Neural progenitor cell (in vitro differentiated cells): Measurements from ENCODE around the gene ATG16L1. TPM values are rescaled to one million over a fixed set of nuclear protein-coding genes. Genes with fewer than 3 reads are reported as not detected.

Experiments
- DNase-seq: peaks from one replicate; pipeline ENCODE4 v3.0.0-alpha.2; 2016; ENCODE audit warnings: low spot score
- H2AFZ ChIP-seq: fragments of 200-600 bp; sonication (generic); replicated peaks from 2 replicates; pipeline ENCODE4 v1.6.1; 2016; ENCODE audit warnings: antibody characterized with exemption
- H3F3A ChIP-seq: fragments of 200-600 bp; sonication (generic); 2 replicates; pipeline ENCODE4 v1.6.1; 2016; ENCODE audit warnings: antibody characterized with exemption, low read depth
- H3K27ac ChIP-seq: fragments of 200-600 bp; sonication (generic); 2 replicates; pipeline ENCODE4 v1.5.1; 2016; ENCODE audit warnings: mild to moderate bottlenecking
- H3K27me3 ChIP-seq: fragments of 200-600 bp; sonication (generic); 2 replicates; pipeline ENCODE4 v1.6.1; 2016; ENCODE audit warnings: mild to moderate bottlenecking, moderate library complexity
- H3K36me3 ChIP-seq: fragments of 200-600 bp; sonication (generic); 2 replicates; pipeline ENCODE4 v1.5.1; 2016
- H3K4me1 ChIP-seq: fragments of 200-600 bp; sonication (generic); 2 replicates; pipeline ENCODE4 v1.6.1; 2016; ENCODE audit warnings: mixed run types
- H3K4me2 ChIP-seq: fragments of 200-600 bp; sonication (generic); 2 replicates; pipeline ENCODE4 v1.6.1; 2016
- H3K4me3 ChIP-seq: fragments of 200-600 bp; sonication (generic); 2 replicates; pipeline ENCODE4 v1.5.1; 2016
- H3K79me2 ChIP-seq: fragments of 200-600 bp; sonication (generic); 2 replicates; pipeline ENCODE4 v1.6.1; 2016; ENCODE audit warnings: low read depth
- H3K9ac ChIP-seq: fragments of 200-600 bp; sonication (generic); 2 replicates; pipeline ENCODE4 v1.6.1; 2016
- H3K9me3 ChIP-seq: fragments of 200-600 bp; sonication (generic); 2 replicates; pipeline ENCODE4 v1.5.1; 2016; ENCODE audit warnings: low read depth
- H4K20me1 ChIP-seq: fragments of 200-600 bp; sonication (generic); 2 replicates; pipeline ENCODE4 v1.6.1; 2016; ENCODE audit warnings: low read depth
- H3K27ac Mint-ChIP-seq: 3 replicates; pipeline ENCODE4 v1.8.0; 2021; ENCODE audit warnings: mixed read lengths
- H3K27me3 Mint-ChIP-seq: 2 replicates; pipeline ENCODE4 v1.8.0; 2022; ENCODE audit warnings: low read depth, mild to moderate bottlenecking, inconsistent platforms, moderate library complexity, mixed read lengths; ENCODE audit not compliant: insufficient read depth
- H3K36me3 Mint-ChIP-seq: 3 replicates; pipeline ENCODE4 v1.8.0; 2021; ENCODE audit warnings: mixed read lengths
- H3K4me1 Mint-ChIP-seq: 3 replicates; pipeline ENCODE4 v1.8.0; 2021; ENCODE audit warnings: mixed read lengths
- H3K4me3 Mint-ChIP-seq: 3 replicates; pipeline ENCODE4 v1.8.0; 2021; ENCODE audit warnings: mild to moderate bottlenecking, moderate library complexity, mixed read lengths
- H3K9me3 Mint-ChIP-seq: 3 replicates; pipeline ENCODE4 v1.8.0; 2020; ENCODE audit warnings: mixed read lengths
- EZH2 ChIP-seq: fragments of 200-600 bp; sonication (generic); IDR thresholded peaks from 2 replicates; pipeline ENCODE4 v1.6.1; 2017; ENCODE audit warnings: antibody characterized with exemption, mild to moderate bottlenecking, moderate library complexity
- EZH2phosphoT487 ChIP-seq: fragments of 200-600 bp; sonication (generic); IDR thresholded peaks from 2 replicates; pipeline ENCODE4 v1.6.1; 2017; ENCODE audit warnings: antibody characterized with exemption
- total RNA-seq: library from RNA; depleted of rRNA; stranded (reverse); fragments of >200 nt; gene quantifications from 2 replicates; pipeline ENCODE4 v1.2.3, GENCODE V29; 2015; ENCODE audit warnings: low replicate concordance
- TF ChIP-seq, protein P1 (sequence below): fragments of 200-600 bp; sonication (generic); IDR thresholded peaks from 2 replicates; pipeline ENCODE4 v1.5.1; 2017; ENCODE audit warnings: antibody characterized with exemption, mild to moderate bottlenecking

Gene ATG16L1
- total RNA-seq, 1 donor from 2014 or later: 25.3 TPM

DNA sequence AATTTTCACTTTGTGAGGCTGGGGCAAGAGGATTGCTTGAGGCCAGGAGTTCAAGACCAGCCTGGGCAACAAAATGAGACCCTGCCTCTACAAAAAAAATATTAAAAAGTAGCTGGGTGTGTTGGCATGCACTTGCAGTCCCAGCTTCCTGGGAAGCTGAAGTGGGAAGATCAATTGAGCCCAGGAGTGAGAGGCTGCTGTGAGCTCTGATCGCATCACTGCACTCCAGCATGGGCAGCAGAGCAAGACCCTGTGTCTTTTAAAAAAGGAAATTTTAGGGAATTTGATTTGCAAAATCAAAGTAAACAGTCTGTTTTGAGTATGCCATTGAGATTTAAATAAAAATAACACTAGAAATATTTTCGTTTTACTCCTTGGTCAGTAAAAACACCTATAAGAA, 27.4 kb downstream of the ATG16L1 start:
- DNase-seq: no peak
- H3K36me3 Mint-ChIP-seq: peaks cover 29% of the 10 kb centered on the region
- H3K4me3 ChIP-seq: no peak overlapping the region
- no peak overlapping the region for H3K9ac ChIP-seq
- no peaks in the 10 kb centered on the region for H3K9me3 Mint-ChIP-seq
- H3K36me3 ChIP-seq: peaks cover 6% of the 10 kb centered on the region
- no peak for TF ChIP-seq EZH2phosphoT487
- no peak for TF ChIP-seq EZH2
- H3F3A ChIP-seq: no peaks in the 10 kb centered on the region
- no peaks in the 10 kb centered on the region for H3K4me1 ChIP-seq
- H3K4me3 Mint-ChIP-seq: no peak overlapping the region
- H3K4me2 ChIP-seq: no peak overlapping the region
- H3K9me3 ChIP-seq: no peaks in the 10 kb centered on the region
- H3K27me3 ChIP-seq: no peaks in the 10 kb centered on the region
- no peak overlapping the region for H2AFZ ChIP-seq
- no peaks in the 10 kb centered on the region for H3K79me2 ChIP-seq
- no peaks in the 10 kb centered on the region for H3K4me1 Mint-ChIP-seq
- peaks cover 2% of the 10 kb centered on the region for H3K27me3 Mint-ChIP-seq
- H3K27ac Mint-ChIP-seq: no peak overlapping the region
- H3K27ac ChIP-seq: no peak overlapping the region
- H4K20me1 ChIP-seq: no peaks in the 10 kb centered on the region

DNA sequence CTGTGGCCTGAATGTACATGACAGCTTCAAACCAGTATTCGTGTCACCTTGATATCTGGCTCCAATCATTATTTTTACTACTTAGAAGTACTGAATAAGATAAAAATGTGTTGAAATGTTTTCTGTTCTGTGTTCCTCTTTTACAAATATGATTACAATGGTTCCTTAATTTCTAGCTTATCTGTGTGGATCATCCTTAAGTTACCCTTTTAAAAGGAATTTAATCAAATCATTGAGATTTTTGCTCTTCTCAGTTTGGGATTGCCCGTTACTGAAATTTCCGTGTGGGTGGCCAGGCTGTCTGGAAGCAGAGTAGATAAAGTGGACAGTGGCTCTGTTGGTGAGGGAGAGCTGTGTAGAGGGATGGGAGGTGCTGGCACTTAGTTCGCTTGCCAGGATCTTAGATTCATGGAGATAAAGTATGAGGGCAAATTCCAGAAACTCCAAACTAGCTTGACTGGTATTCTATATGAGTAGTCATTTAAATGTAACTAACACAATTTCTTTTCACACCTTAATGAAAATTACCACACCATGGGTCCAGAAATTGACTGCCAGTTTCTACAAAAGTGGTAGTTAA, 28.7 kb downstream of the ATG16L1 start:
- Histone ChIP-seq H2AFZ (no peak overlapping the region), H3K4me2 (no peak overlapping the region), H3K27ac (no peak overlapping the region), H3K9ac (no peak overlapping the region), H3K36me3 (peaks cover 6% of the 10 kb centered on the region), H3K9me3 (no peaks in the 10 kb centered on the region), H3K27me3 (no peaks in the 10 kb centered on the region), H4K20me1 (no peaks in the 10 kb centered on the region), H3F3A (no peaks in the 10 kb centered on the region), H3K79me2 (no peaks in the 10 kb centered on the region), H3K4me3 (no peak overlapping the region), H3K4me1 (no peaks in the 10 kb centered on the region)
- Mint-ChIP-seq H3K4me1 (no peaks in the 10 kb centered on the region), H3K4me3 (no peak overlapping the region), H3K36me3 (peaks cover 31% of the 10 kb centered on the region), H3K27ac (no peak overlapping the region), H3K27me3 (peaks cover 2% of the 10 kb centered on the region), H3K9me3 (no peaks in the 10 kb centered on the region)
- DNase-seq: no peak
- no peak for TF ChIP-seq EZH2phosphoT487
- TF ChIP-seq, protein P1, sequence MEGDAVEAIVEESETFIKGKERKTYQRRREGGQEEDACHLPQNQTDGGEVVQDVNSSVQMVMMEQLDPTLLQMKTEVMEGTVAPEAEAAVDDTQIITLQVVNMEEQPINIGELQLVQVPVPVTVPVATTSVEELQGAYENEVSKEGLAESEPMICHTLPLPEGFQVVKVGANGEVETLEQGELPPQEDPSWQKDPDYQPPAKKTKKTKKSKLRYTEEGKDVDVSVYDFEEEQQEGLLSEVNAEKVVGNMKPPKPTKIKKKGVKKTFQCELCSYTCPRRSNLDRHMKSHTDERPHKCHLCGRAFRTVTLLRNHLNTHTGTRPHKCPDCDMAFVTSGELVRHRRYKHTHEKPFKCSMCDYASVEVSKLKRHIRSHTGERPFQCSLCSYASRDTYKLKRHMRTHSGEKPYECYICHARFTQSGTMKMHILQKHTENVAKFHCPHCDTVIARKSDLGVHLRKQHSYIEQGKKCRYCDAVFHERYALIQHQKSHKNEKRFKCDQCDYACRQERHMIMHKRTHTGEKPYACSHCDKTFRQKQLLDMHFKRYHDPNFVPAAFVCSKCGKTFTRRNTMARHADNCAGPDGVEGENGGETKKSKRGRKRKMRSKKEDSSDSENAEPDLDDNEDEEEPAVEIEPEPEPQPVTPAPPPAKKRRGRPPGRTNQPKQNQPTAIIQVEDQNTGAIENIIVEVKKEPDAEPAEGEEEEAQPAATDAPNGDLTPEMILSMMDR: no peak
- no peak for TF ChIP-seq EZH2

DNA sequence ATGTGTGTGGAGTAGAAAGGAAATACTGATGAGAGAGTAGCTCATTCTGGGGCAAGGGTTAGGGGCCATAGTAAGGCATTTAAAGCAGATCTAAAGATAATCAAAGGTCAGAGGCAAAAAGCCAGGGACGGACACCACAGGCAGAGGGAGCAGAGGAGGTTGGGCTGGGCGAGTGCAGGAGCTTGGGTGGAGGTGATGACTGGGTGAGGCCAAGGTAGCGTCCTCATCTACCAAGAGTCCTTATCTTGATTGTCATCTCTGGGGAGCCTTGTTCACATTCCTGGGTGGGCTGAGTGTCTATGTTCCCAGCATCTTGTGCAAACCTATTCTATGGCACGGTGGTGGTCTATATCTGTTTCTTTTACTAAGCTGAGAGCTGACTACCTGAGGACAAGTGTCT, 30.1 kb downstream of the ATG16L1 start:
- Histone ChIP-seq H3F3A (no peaks in the 10 kb centered on the region), H3K4me2 (no peak overlapping the region), H3K9me3 (no peaks in the 10 kb centered on the region), H3K27ac (no peak overlapping the region), H3K27me3 (no peaks in the 10 kb centered on the region), H3K4me1 (no peaks in the 10 kb centered on the region), H3K4me3 (no peak overlapping the region), H3K36me3 (peaks cover 6% of the 10 kb centered on the region), H3K79me2 (no peaks in the 10 kb centered on the region), H3K9ac (no peak overlapping the region), H4K20me1 (no peaks in the 10 kb centered on the region), H2AFZ (no peak overlapping the region)
- no peaks in the 10 kb centered on the region for H3K9me3 Mint-ChIP-seq
- no peak for TF ChIP-seq EZH2phosphoT487
- TF ChIP-seq EZH2: no peak
- TF ChIP-seq, protein P1: no peak
- DNase-seq: no peak
- peaks cover 5% of the 10 kb centered on the region for H3K4me1 Mint-ChIP-seq
- H3K27me3 Mint-ChIP-seq: no peaks in the 10 kb centered on the region
- no peak overlapping the region for H3K4me3 Mint-ChIP-seq
- H3K27ac Mint-ChIP-seq: no peak overlapping the region
- peaks cover 33% of the 10 kb centered on the region for H3K36me3 Mint-ChIP-seq

DNA sequence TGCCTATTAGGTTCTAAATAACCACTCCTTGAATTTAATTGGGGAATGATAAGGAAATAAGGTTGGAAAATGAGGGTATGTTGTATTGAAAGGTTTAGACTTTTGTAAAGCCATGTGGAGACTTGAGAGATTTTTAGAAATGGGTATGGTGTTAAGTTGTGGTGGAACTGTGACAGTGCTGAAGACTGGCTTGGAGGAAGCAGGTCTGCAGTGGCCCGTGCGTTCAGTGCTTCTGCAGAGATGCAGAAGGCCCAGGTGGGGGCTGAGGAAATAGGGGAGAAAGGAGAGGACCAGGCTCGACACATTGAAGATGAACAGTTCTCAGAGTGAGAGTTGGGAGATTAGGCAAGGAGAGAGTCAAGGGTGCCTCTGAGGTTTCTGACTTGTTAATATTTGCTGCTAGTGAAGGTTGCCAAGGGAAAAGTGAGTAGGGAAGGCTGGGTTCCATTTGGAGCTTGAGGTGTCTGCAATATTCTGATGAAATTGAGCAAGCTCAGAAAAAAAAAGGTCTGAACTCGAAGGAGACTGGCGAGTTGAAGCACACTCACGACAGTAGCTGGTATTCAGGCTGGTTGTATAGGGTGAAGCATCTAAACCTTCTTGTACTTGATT, 30.6 kb downstream of the ATG16L1 start:
- H3K4me3 ChIP-seq: no peak overlapping the region
- H4K20me1 ChIP-seq: peaks cover 4% of the 10 kb centered on the region
- H3F3A ChIP-seq: no peaks in the 10 kb centered on the region
- no peak overlapping the region for H3K9ac ChIP-seq
- no peak overlapping the region for H2AFZ ChIP-seq
- no peak overlapping the region for H3K4me3 Mint-ChIP-seq
- no peaks in the 10 kb centered on the region for H3K4me1 ChIP-seq
- H3K36me3 Mint-ChIP-seq: peaks cover 38% of the 10 kb centered on the region
- peaks cover 5% of the 10 kb centered on the region for H3K4me1 Mint-ChIP-seq
- TF ChIP-seq EZH2phosphoT487 (no peak), EZH2 (no peak)
- TF ChIP-seq, protein P1: no peak
- H3K4me2 ChIP-seq: no peak overlapping the region
- H3K27ac Mint-ChIP-seq: no peak overlapping the region
- H3K27me3 Mint-ChIP-seq: no peaks in the 10 kb centered on the region
- no peak for DNase-seq
- peaks cover 6% of the 10 kb centered on the region for H3K36me3 ChIP-seq
- no peaks in the 10 kb centered on the region for H3K27me3 ChIP-seq
- H3K9me3 ChIP-seq: no peaks in the 10 kb centered on the region
- no peaks in the 10 kb centered on the region for H3K79me2 ChIP-seq
- H3K9me3 Mint-ChIP-seq: no peaks in the 10 kb centered on the region
- no peak overlapping the region for H3K27ac ChIP-seq
